ENCODE measurements around the gene ILDR2. TPM values are rescaled to one million over a fixed set of nuclear protein-coding genes. Genes with fewer than 3 reads are reported as not detected.

The ILDR2 gene
- total RNA-seq, 2 donors from 2014 or later, result 1.00 to 1.4 TPM

DNA sequence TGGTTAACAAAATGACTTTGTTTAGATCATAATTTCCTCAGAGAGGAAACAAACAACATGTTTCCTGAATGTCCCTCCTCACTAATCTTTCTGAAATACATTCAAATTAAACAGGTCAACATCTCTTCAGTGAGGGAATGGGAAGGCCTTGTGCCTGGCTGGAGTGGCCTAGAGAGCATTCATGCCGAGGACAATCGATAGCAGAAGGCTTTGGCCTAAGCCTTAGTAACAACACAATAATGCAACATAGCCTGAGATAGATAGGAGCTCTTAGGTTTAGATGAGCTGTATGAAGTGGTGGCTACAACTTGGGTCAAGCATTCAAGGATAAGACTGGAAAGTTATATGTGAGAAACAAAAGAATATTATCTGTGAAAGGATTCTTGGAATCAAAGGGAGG lies 37.4 kb downstream of the ILDR2 start:
- Histone ChIP-seq H3K9ac (ENCODE audit: extremely low read depth, low read length, poor library complexity, severe bottlenecking) (no peak overlapping the region), H3K9me3 (ENCODE audit: control insufficient read depth, low read length) (no peaks in the 10 kb centered on the region), H3K36me3 (ENCODE audit: control insufficient read depth, insufficient read depth, low read length) (no peaks in the 10 kb centered on the region), H3K4me1 (ENCODE audit: control insufficient read depth, insufficient read depth, low read length) (peaks cover 9% of the 10 kb centered on the region), H3K27ac (ENCODE audit: low read depth, low read length) (no peak overlapping the region), H3K27me3 (ENCODE audit: control insufficient read depth, insufficient read depth, low read length, poor library complexity, severe bottlenecking) (no peaks in the 10 kb centered on the region), H3K4me3 (ENCODE audit: low read length) (no peak overlapping the region)
- peaks cover 18% of the 10 kb centered on the region for H3K4me1 Mint-ChIP-seq
- H3K4me3 Mint-ChIP-seq, result no peak overlapping the region
- DNase-seq, result no peak
- TF ChIP-seq, protein P1, sequence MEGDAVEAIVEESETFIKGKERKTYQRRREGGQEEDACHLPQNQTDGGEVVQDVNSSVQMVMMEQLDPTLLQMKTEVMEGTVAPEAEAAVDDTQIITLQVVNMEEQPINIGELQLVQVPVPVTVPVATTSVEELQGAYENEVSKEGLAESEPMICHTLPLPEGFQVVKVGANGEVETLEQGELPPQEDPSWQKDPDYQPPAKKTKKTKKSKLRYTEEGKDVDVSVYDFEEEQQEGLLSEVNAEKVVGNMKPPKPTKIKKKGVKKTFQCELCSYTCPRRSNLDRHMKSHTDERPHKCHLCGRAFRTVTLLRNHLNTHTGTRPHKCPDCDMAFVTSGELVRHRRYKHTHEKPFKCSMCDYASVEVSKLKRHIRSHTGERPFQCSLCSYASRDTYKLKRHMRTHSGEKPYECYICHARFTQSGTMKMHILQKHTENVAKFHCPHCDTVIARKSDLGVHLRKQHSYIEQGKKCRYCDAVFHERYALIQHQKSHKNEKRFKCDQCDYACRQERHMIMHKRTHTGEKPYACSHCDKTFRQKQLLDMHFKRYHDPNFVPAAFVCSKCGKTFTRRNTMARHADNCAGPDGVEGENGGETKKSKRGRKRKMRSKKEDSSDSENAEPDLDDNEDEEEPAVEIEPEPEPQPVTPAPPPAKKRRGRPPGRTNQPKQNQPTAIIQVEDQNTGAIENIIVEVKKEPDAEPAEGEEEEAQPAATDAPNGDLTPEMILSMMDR (conservative IDR thresholded peaks at IDR 0.05), result no peak
- peaks cover 10% of the 10 kb centered on the region for H3K27me3 Mint-ChIP-seq (ENCODE audit: insufficient read depth)
- WGBS, 2 experiments (ENCODE audit: insufficient coverage in 1 of 2, insufficient read length in 1 of 2), result 82 to 96% methylated on average over 2 of the region's 2 CpGs
- H3K9me3 Mint-ChIP-seq, result no peaks in the 10 kb centered on the region
- H3K27ac Mint-ChIP-seq, result no peak overlapping the region
- no peaks in the 10 kb centered on the region for H3K36me3 Mint-ChIP-seq (ENCODE audit: low read depth)

DNA sequence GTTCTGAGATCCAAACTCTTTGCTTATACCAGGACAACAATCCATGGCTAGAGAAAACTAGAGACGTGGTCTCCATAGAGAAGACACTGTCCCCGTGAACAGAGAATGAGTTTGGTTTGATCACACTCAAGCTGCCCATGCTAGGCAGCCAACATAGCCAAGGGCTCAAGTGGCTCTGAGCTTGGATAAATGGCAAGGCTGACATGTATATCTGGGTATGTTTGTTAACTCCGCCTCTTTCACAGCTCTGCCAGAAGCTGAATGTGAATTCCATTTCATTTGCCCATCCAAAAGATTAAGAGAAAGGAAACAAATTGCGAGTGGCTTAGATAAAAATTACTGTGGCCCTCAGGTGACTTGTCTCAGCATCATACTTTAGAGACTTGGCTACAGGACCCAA lies 38.0 kb downstream of the ILDR2 start:
- Mint-ChIP-seq H3K36me3 (ENCODE audit: low read depth) (no peaks in the 10 kb centered on the region), H3K27me3 (ENCODE audit: insufficient read depth) (peaks cover 10% of the 10 kb centered on the region), H3K27ac (no peak overlapping the region), H3K9me3 (no peaks in the 10 kb centered on the region), H3K4me3 (no peak overlapping the region), H3K4me1 (peaks cover 20% of the 10 kb centered on the region)
- Histone ChIP-seq H3K27ac (ENCODE audit: low read depth, low read length) (no peak overlapping the region), H3K27me3 (ENCODE audit: control insufficient read depth, insufficient read depth, low read length, poor library complexity, severe bottlenecking) (no peaks in the 10 kb centered on the region), H3K9ac (ENCODE audit: extremely low read depth, low read length, poor library complexity, severe bottlenecking) (no peak overlapping the region), H3K9me3 (ENCODE audit: control insufficient read depth, low read length) (no peaks in the 10 kb centered on the region), H3K4me3 (ENCODE audit: low read length) (no peak overlapping the region), H3K36me3 (ENCODE audit: control insufficient read depth, insufficient read depth, low read length) (no peaks in the 10 kb centered on the region), H3K4me1 (ENCODE audit: control insufficient read depth, insufficient read depth, low read length) (peaks cover 12% of the 10 kb centered on the region)
- TF ChIP-seq, protein P1 (conservative IDR thresholded peaks at IDR 0.05), result no peak
- DNase-seq, result no peak
- WGBS, 2 experiments (ENCODE audit: insufficient coverage in 1 of 2, insufficient read length in 1 of 2), result 83 to 92% methylated on average over 1 to 4 of the region's 4 CpGs

DNA sequence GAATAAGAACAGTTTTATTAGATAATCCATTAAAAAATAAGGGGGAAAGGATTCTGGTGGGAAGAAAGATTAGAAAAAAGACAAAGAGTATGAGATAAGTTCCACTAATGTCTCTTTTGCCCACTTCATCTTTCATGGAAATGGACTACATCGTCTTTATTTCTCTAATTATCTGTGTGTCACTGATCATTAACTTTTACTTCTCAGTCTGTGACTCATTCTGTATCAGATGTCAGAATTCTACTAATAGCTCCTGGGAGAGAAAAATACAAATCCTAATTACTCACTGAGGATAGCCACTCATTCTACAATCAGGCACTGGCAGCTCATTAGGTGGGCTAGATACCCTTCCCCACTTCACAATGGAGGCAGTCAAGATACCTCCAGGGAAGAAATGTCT lies 41.7 kb downstream of the ILDR2 start:
- H3K9me3 ChIP-seq (ENCODE audit: control insufficient read depth, low read length), result no peaks in the 10 kb centered on the region
- no peaks in the 10 kb centered on the region for H3K36me3 ChIP-seq (ENCODE audit: control insufficient read depth, insufficient read depth, low read length)
- no peak overlapping the region for H3K4me3 Mint-ChIP-seq
- no peaks in the 10 kb centered on the region for H3K36me3 Mint-ChIP-seq (ENCODE audit: low read depth)
- H3K27me3 ChIP-seq (ENCODE audit: control insufficient read depth, insufficient read depth, low read length, poor library complexity, severe bottlenecking), result no peaks in the 10 kb centered on the region
- H3K9ac ChIP-seq (ENCODE audit: extremely low read depth, low read length, poor library complexity, severe bottlenecking), result no peak overlapping the region
- H3K27me3 Mint-ChIP-seq (ENCODE audit: insufficient read depth), result peaks cover 14% of the 10 kb centered on the region
- H3K4me1 ChIP-seq (ENCODE audit: control insufficient read depth, insufficient read depth, low read length), result peaks cover 12% of the 10 kb centered on the region
- H3K27ac Mint-ChIP-seq, result no peak overlapping the region
- no peak overlapping the region for H3K27ac ChIP-seq (ENCODE audit: low read depth, low read length)
- no peaks in the 10 kb centered on the region for H3K9me3 Mint-ChIP-seq
- no peak for DNase-seq
- H3K4me3 ChIP-seq (ENCODE audit: low read length), result no peak overlapping the region
- TF ChIP-seq, protein P1 (conservative IDR thresholded peaks at IDR 0.05), result no peak
- 92 to 100% methylated on average over 1 of the region's 1 CpG for WGBS, 2 experiments (ENCODE audit: insufficient coverage in 1 of 2, insufficient read length in 1 of 2)
- peaks cover 20% of the 10 kb centered on the region for H3K4me1 Mint-ChIP-seq
